Measurements from ENCODE around the gene TSPO. TPM values are rescaled to one million over a fixed set of nuclear protein-coding genes. Genes with fewer than 3 reads are reported as not detected.

TSPO gene
- total and polyA plus RNA-seq, 3 donors from 2014 or later = 42.8 to 92.5 (median 68.7) TPM

DNA sequence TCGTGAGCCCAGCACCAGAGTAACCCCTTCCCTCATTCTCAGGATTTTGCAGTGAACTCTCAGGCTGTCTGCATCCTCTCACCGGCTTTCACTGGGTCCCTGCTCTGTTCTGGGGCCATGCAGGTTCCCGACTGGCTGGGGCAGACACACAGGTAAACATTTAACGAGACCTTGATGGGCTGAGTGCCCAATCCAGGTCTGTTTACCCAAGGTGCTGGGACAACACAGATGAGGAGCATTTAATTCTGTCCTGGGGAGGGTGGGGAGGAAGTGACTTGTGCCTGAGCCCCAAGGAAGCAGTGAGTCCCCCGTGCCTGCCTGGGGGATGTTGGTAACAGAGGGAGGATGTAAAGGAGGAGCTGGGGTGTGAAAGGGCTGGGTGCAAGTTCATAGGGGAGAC, 36.4 kb upstream of the TSPO start:
- Histone ChIP-seq H3K9me3 (no peaks in the 10 kb centered on the region), H3K27me3 (no peaks in the 10 kb centered on the region), H3K27ac (no peak overlapping the region), H3K36me3 (ENCODE audit: low read depth, missing control alignments) (no peaks in the 10 kb centered on the region), H3K4me1 (peaks cover 5% of the 10 kb centered on the region), H3K4me3 (no peak overlapping the region)
- TF ChIP-seq, protein P1, sequence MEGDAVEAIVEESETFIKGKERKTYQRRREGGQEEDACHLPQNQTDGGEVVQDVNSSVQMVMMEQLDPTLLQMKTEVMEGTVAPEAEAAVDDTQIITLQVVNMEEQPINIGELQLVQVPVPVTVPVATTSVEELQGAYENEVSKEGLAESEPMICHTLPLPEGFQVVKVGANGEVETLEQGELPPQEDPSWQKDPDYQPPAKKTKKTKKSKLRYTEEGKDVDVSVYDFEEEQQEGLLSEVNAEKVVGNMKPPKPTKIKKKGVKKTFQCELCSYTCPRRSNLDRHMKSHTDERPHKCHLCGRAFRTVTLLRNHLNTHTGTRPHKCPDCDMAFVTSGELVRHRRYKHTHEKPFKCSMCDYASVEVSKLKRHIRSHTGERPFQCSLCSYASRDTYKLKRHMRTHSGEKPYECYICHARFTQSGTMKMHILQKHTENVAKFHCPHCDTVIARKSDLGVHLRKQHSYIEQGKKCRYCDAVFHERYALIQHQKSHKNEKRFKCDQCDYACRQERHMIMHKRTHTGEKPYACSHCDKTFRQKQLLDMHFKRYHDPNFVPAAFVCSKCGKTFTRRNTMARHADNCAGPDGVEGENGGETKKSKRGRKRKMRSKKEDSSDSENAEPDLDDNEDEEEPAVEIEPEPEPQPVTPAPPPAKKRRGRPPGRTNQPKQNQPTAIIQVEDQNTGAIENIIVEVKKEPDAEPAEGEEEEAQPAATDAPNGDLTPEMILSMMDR (IDR thresholded peaks at IDR 0.05) = no peak
- no peak for TF ChIP-seq POLR2A (IDR thresholded peaks at IDR 0.05)
- intact Hi-C loops (cut with DNase I; ENCODE audit: low total_unique reads) = no loop called here
- WGBS, 2 donors = 61 to 73% methylated on average over 5 of the region's 5 CpGs
- DNase-seq = no peak

DNA sequence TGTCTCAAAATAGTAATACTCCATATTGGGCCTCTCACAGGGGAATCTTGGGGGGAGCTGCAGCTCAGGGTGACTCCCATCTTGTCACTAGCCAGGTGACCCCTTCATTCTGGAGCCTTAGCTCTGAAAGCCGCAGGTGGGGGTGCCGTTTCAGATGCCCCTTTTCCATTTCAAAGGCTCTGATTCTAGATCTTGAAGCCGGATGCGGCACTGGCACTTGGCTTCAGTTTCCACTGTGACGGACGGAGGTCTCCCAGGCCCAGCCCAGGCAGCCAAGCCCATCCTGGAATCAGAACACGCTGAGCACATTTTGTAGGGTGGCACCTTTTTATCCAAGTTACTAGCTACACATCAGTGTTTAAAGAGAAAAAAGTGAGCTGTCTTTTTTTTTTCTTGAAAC, 34.4 kb upstream of the TSPO start:
- no peaks in the 10 kb centered on the region for H3K27me3 ChIP-seq

DNA sequence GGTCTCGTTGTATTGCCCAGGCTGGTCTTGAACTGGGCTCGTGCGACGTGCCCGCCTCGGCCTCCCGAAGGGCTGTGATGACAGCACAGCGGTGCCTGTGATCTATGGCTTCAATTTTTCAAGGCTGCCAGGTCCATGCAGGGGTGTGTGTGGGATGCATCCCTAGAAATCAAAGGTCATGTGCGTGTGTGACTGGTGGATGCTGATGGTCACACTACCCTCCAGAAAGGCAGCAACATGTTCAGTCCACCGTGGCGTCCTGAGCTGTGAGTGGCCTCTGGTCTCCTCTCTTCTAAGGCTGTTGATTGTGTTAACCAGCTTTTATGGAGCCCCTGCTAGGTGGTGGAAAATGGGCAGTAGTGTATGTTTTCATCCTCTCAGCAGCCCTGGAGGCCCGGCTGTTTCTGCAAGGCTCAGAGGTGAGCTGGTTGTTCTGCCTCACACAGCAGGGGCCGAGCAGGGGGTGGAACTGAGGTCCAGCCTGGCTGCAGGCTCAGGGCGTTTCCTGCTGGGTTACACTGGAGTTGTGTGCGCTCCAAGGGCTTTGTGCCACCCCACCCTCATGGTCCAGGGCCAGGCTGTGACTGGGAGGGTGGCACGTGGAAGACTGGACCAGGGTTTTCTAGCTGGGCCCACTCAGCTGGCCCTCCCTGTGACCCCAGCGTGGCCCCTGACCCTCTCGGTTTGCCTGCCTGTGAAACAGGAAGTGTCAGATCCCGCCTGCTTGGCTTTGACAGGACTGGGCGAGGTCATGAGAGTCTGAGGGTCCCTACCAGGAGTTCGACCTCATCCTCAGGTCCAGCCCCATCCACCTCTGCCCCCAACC, 33.1 kb upstream of the TSPO start:
- WGBS, 2 donors = 86 to 88% methylated on average over 21 of the region's 21 CpGs
- H3K4me1 ChIP-seq = no peaks in the 10 kb centered on the region

More for the DNA sequence above, 34.4 kb upstream of the TSPO start:
- H3K4me3 ChIP-seq = no peak overlapping the region
- intact Hi-C loops (cut with DNase I; ENCODE audit: low total_unique reads) = no loop called here
- DNase-seq = no peak
- no peak overlapping the region for H3K27ac ChIP-seq
- H3K36me3 ChIP-seq (ENCODE audit: low read depth, missing control alignments) = no peaks in the 10 kb centered on the region
- H3K4me1 ChIP-seq = no peaks in the 10 kb centered on the region
- TF ChIP-seq POLR2A (IDR thresholded peaks at IDR 0.05) = no peak
- TF ChIP-seq, protein P1 (IDR thresholded peaks at IDR 0.05) = no peak
- H3K9me3 ChIP-seq = no peaks in the 10 kb centered on the region
- 92 to 96% methylated on average over 7 of the region's 7 CpGs for WGBS, 2 donors

DNA sequence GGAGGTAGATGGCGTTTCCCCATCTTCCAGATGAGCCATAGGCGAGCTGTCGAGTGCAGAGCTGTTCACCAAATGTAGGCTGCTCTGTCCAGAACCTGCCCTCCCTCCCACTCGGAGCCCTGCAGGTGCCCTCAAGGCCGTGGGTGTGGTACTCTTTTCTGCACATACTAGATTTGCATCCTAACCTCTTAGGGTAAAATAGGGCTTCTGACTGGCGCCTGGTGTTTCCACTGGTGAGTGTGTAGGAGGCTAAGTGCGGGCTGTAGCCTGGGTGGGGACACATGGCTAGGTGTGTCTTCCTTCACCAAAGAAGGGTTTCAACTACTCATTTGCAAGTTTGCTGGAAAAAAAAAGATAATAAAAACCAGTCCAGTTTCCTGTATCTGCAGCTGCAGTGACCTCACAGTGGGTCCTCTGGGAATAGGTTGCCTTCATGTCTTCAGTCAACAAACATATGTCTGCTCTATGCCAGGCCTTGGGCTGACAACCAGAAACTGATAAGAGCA, 32.4 kb upstream of the TSPO start:
- WGBS, 2 donors = 75 to 77% methylated on average over 7 of the region's 7 CpGs
- DNase-seq = no peak
- Histone ChIP-seq H3K4me1 (no peaks in the 10 kb centered on the region), H3K9me3 (no peaks in the 10 kb centered on the region), H3K4me3 (no peak overlapping the region), H3K36me3 (ENCODE audit: low read depth, missing control alignments) (no peaks in the 10 kb centered on the region), H3K27me3 (no peaks in the 10 kb centered on the region), H3K27ac (no peak overlapping the region)
- TF ChIP-seq, protein P1 (IDR thresholded peaks at IDR 0.05) = no peak
- no peak for TF ChIP-seq POLR2A (IDR thresholded peaks at IDR 0.05)
- intact Hi-C loops (cut with DNase I; ENCODE audit: low total_unique reads) = no loop called here

More for the DNA sequence above, 33.1 kb upstream of the TSPO start:
- no peak for DNase-seq
- H3K27ac ChIP-seq = no peak overlapping the region
- intact Hi-C loops (cut with DNase I; ENCODE audit: low total_unique reads) = no loop called here
- no peaks in the 10 kb centered on the region for H3K36me3 ChIP-seq (ENCODE audit: low read depth, missing control alignments)
- TF ChIP-seq, protein P1 (IDR thresholded peaks at IDR 0.05) = no peak
- no peak for TF ChIP-seq POLR2A (IDR thresholded peaks at IDR 0.05)
- no peaks in the 10 kb centered on the region for H3K9me3 ChIP-seq
- no peaks in the 10 kb centered on the region for H3K27me3 ChIP-seq
- no peak overlapping the region for H3K4me3 ChIP-seq
